Peyer's patch (tissue), 4 donors: Measurements from ENCODE around the gene KRT77.

Source experiments
- POLR2A ChIP-seq, 2 donors: fragments of 450-650 bp; IDR thresholded peaks; one replicate each; pipeline ENCODE4 v1.5.1; 2017; ENCODE audit warnings: antibody characterized with exemption in 2 of 2, mild to moderate bottlenecking in 2 of 2, moderate library complexity in 2 of 2
- TF ChIP-seq, protein P1 (sequence below), 6 experiments: fragments of 450-650 bp in 4 of 6; fragments of 200-600 bp in 2 of 6; sonication (generic) in 1 of 6; IDR thresholded peaks; one replicate each; pipeline ENCODE4 v1.5.1; 2017 to 2019; ENCODE audit warnings: antibody characterized with exemption in 6 of 6, mild to moderate bottlenecking in 3 of 6, moderate library complexity in 1 of 6

GRCh38 chr12:52675301-52675701 is 28.0 kb downstream of the KRT77 start:
- no peak for TF ChIP-seq POLR2A (IDR thresholded peaks at IDR 0.05)
- TF ChIP-seq, protein P1, sequence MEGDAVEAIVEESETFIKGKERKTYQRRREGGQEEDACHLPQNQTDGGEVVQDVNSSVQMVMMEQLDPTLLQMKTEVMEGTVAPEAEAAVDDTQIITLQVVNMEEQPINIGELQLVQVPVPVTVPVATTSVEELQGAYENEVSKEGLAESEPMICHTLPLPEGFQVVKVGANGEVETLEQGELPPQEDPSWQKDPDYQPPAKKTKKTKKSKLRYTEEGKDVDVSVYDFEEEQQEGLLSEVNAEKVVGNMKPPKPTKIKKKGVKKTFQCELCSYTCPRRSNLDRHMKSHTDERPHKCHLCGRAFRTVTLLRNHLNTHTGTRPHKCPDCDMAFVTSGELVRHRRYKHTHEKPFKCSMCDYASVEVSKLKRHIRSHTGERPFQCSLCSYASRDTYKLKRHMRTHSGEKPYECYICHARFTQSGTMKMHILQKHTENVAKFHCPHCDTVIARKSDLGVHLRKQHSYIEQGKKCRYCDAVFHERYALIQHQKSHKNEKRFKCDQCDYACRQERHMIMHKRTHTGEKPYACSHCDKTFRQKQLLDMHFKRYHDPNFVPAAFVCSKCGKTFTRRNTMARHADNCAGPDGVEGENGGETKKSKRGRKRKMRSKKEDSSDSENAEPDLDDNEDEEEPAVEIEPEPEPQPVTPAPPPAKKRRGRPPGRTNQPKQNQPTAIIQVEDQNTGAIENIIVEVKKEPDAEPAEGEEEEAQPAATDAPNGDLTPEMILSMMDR (IDR thresholded peaks at IDR 0.05): no peak
